Measurements from ENCODE around the gene FGF14.

FGF14 gene

DNA sequence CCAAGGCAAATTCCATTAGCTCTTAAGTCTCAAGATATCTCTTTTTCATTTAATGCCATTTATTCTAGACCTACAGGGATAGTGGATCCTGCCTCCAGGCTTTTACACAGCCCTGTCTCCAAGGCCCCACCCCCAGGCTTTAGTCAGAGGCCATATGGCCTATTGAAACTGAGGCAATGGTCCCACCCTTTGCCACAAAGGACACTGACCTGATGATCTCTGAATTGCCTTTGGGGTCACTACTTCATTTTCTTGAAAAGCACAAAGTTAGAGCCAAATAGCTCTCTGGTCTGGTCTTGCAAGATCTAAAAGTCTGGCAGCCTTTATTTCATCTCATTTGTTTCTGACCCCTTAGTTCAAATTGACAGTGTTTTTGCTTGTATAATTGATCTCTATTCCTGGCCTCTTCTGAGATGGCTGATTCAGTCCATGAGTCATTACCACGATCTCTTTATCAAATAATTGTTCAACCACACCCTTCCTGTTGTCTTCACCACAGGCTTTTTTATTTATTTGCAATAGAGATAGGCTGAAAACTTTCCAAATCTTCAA is 209.8 kb downstream of the FGF14 start:
- no peaks in the 10 kb centered on the region for H3K9me3 ChIP-seq (ENCODE audit: control insufficient read depth, low read length)
- H3K27ac ChIP-seq = no peak overlapping the region
- H3K4me3 ChIP-seq (ENCODE audit: low read depth, low read length) = no peak overlapping the region
- no peak overlapping the region for H2AFZ ChIP-seq
- no peaks in the 10 kb centered on the region for H3K79me2 ChIP-seq
- H3K9ac ChIP-seq = no peak overlapping the region
- no peak overlapping the region for H3K4me2 ChIP-seq (ENCODE audit: low read length)
- no peaks in the 10 kb centered on the region for H3K27me3 ChIP-seq (ENCODE audit: control insufficient read depth, insufficient read depth, low read length)
- H3K36me3 ChIP-seq (ENCODE audit: control insufficient read depth, insufficient read depth, low read length) = no peaks in the 10 kb centered on the region
- TF ChIP-seq, protein P1, sequence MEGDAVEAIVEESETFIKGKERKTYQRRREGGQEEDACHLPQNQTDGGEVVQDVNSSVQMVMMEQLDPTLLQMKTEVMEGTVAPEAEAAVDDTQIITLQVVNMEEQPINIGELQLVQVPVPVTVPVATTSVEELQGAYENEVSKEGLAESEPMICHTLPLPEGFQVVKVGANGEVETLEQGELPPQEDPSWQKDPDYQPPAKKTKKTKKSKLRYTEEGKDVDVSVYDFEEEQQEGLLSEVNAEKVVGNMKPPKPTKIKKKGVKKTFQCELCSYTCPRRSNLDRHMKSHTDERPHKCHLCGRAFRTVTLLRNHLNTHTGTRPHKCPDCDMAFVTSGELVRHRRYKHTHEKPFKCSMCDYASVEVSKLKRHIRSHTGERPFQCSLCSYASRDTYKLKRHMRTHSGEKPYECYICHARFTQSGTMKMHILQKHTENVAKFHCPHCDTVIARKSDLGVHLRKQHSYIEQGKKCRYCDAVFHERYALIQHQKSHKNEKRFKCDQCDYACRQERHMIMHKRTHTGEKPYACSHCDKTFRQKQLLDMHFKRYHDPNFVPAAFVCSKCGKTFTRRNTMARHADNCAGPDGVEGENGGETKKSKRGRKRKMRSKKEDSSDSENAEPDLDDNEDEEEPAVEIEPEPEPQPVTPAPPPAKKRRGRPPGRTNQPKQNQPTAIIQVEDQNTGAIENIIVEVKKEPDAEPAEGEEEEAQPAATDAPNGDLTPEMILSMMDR (IDR thresholded peaks at IDR 0.05) = no peak
- no peaks in the 10 kb centered on the region for H3K4me1 ChIP-seq

DNA sequence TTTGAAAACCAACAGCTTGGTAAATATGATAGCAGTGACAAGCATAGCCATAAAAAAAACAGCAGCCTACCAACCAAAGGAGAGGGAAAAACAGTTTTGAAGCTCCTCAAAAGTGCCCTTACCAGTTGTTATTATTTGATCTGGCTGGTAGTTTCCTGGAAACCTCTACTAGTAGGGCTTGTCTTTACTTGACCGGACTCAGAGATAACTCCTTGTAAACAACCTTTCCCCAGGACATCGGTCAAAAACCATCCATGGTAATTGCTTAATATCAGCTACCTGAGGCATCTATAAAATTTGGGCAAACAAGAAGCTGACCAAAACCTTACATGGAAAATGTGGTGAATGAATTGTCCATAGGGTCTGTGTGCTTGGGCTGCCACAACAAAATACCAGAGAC is 210.9 kb downstream of the FGF14 start:
- H2AFZ ChIP-seq = no peak overlapping the region
- H3K9me3 ChIP-seq (ENCODE audit: control insufficient read depth, low read length) = no peaks in the 10 kb centered on the region
- H3K9ac ChIP-seq = no peak overlapping the region
- H3K79me2 ChIP-seq = no peaks in the 10 kb centered on the region
- no peaks in the 10 kb centered on the region for H3K4me1 ChIP-seq
- no peaks in the 10 kb centered on the region for H3K36me3 ChIP-seq (ENCODE audit: control insufficient read depth, insufficient read depth, low read length)
- H3K4me3 ChIP-seq (ENCODE audit: low read depth, low read length) = no peak overlapping the region
- no peak overlapping the region for H3K27ac ChIP-seq
- TF ChIP-seq, protein P1 (IDR thresholded peaks at IDR 0.05) = no peak
- H3K27me3 ChIP-seq (ENCODE audit: control insufficient read depth, insufficient read depth, low read length) = no peaks in the 10 kb centered on the region
- no peak overlapping the region for H3K4me2 ChIP-seq (ENCODE audit: low read length)

DNA sequence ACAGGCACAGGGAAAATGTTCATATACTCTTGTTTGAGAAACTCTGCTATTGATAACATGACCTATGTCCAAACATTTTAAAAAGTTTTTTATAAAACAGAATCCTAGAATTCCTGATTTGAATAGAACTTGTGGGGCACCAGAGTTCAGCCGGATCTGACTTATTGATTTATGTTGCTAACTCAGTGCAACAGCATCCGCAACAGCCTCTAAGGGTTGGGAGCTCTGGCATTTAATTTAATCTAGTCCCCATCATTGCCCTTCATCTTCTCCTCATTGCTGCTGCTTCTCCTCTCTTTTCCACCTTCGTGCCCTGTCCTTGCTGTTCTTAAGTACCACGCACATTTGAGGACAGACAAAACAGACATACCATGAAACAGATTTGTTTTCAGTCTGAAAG is 214.5 kb downstream of the FGF14 start:
- no peak overlapping the region for H3K4me2 ChIP-seq (ENCODE audit: low read length)
- H3K4me1 ChIP-seq = no peaks in the 10 kb centered on the region
- H3K79me2 ChIP-seq = no peaks in the 10 kb centered on the region
- no peaks in the 10 kb centered on the region for H3K36me3 ChIP-seq (ENCODE audit: control insufficient read depth, insufficient read depth, low read length)
- no peak overlapping the region for H2AFZ ChIP-seq
- no peaks in the 10 kb centered on the region for H3K9me3 ChIP-seq (ENCODE audit: control insufficient read depth, low read length)
- TF ChIP-seq, protein P1 (IDR thresholded peaks at IDR 0.05) = no peak
- H3K27me3 ChIP-seq (ENCODE audit: control insufficient read depth, insufficient read depth, low read length) = no peaks in the 10 kb centered on the region
- no peak overlapping the region for H3K4me3 ChIP-seq (ENCODE audit: low read depth, low read length)
- H3K27ac ChIP-seq = no peak overlapping the region
- no peak overlapping the region for H3K9ac ChIP-seq

DNA sequence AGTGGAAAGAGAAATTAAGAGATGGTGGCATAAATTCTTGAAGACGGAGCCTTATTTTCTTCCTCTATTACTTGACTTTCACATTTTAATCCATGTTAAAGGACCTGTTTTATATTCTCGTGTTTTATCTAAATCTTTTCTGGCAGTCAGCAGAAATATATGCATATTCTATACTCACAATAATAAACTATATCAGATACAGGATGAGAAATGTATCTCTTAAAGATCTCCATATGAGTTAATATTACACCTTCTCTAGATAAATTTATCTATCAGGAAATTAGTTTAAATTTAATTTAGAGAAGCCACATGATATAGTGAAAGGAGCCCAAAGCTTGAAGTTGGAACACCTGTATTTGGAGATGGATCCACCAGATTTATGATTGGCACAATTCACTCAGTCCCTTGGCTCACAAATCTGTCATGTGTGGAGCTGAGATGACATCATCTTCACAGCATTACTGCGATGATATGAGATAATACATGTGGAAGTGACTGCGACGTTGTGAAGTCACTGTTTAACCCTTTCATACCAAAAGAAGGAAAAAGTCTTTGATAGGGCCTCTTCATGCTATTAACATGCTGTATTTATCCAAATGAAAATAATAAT is 216.4 kb downstream of the FGF14 start:
- H3K27me3 ChIP-seq (ENCODE audit: control insufficient read depth, insufficient read depth, low read length) = no peaks in the 10 kb centered on the region
- no peak overlapping the region for H2AFZ ChIP-seq
- H3K27ac ChIP-seq = no peak overlapping the region
- no peak overlapping the region for H3K4me3 ChIP-seq (ENCODE audit: low read depth, low read length)
- no peaks in the 10 kb centered on the region for H3K79me2 ChIP-seq
- TF ChIP-seq, protein P1 (IDR thresholded peaks at IDR 0.05) = no peak
- no peak overlapping the region for H3K4me2 ChIP-seq (ENCODE audit: low read length)
- H3K9ac ChIP-seq = no peak overlapping the region
- no peaks in the 10 kb centered on the region for H3K4me1 ChIP-seq
- H3K9me3 ChIP-seq (ENCODE audit: control insufficient read depth, low read length) = no peaks in the 10 kb centered on the region
- H3K36me3 ChIP-seq (ENCODE audit: control insufficient read depth, insufficient read depth, low read length) = no peaks in the 10 kb centered on the region
